Stimulated activated CD8-positive, alpha-beta memory T cell treated with anti-CD3 and anti-CD28 coated beads, Interleukin-12 subunit alpha, Interleukin-12 subunit beta, amount 100 ng/mL, for 24 hours (primary cell): ENCODE data around the gene TBC1D19.
"Not testable (repeated sequence)": the region's sequence is repeated elsewhere in the genome, so short reads cannot be mapped to it uniquely, and the experiment has no call there.

Experiments
- DNase-seq: peaks from one replicate; pipeline ENCODE4 v3.0.0-alpha.2; 2020; ENCODE audit errors: extremely low read depth

Gene TBC1D19

DNA sequence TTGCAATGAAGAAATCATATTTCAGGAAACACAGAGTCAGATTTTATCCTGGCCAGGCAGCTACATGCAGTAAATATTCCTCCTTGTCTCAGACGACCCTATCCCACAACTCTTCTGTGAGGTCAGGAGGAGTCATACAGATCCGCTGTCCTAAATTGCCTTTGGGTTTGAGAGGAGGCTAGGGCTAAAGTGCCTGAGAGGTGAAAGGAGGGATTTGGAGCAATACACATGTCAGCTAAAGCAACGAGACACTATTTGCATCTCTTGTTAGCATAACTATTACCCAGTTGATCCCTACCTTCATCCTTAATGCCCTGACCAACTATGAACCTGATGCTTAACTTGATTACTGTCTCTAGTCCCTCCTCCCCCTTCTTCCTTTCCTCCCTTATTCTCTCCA, 98.6 kb downstream of the TBC1D19 start:
- no peak for DNase-seq

DNA sequence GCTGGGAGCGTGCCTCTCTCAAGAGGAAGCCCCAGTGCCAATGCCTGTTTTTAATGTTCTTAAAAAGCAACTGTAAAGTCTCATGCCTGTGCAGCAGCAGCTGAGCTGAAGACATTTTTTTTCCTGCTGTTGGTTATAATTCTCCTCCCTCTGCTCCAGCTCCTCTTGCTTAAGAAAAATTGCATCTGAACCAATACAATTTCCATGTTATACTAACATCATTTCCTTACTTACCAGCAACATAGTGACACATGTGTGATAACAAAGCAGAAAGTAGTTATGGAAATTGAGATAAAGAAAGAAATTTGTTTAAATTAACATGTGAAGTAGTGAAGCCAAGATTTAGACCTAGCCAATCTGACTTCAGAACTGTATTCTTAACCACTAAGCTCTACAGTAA, 101.4 kb downstream of the TBC1D19 start:
- DNase-seq = no peak

GRCh38 chr4:26687728-26688127, 103.8 kb downstream of the TBC1D19 start:
- DNase-seq = no peak

DNA sequence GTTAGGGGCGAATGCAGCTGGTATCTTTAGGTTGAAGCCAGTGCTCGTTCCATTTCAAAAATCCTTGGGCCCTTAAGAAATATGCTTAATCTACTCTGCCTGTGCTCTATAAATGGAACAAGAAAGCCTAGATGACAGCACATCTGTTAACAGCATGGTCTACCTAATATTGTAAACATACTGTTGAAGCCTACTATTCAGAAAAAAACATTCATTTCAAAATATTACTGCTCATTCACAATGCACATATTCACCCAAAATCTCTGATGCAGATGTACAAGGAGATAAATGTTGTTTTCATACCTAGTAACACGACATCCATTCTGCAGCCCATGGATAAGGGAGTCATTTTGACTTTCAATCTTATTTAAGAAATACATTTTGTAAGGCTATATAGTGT, 106.6 kb downstream of the TBC1D19 start:
- no peak for DNase-seq

GRCh38 chr4:26692014-26692726, 108.3 kb downstream of the TBC1D19 start:
- no peak for DNase-seq

DNA sequence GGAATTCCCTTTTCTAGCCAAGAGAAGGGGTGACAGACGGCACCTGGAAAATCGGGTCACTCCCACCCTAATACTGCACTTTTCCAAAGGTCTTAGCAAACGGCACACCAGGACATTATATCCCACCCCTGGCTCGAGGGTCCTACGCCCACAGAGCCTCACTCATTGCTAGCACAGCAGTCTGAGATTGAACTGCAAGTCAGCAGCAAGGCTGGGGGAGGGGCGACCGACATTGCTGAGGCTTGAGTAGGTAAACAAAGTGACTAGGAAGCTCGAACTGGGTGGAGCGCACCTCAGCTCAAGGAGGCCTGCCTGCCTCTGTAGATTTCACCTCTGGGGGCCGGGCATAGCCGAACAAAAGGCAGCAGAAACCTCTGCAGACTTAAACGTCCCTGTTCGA, 110.2 kb downstream of the TBC1D19 start:
- not testable (repeated sequence) for DNase-seq

GRCh38 chr4:26700110-26700509, 116.2 kb downstream of the TBC1D19 start:
- no peak for DNase-seq

- no peak for DNase-seq
Observed at GRCh38 chr4:26701095-26701494, 117.2 kb downstream of the TBC1D19 start.

DNA sequence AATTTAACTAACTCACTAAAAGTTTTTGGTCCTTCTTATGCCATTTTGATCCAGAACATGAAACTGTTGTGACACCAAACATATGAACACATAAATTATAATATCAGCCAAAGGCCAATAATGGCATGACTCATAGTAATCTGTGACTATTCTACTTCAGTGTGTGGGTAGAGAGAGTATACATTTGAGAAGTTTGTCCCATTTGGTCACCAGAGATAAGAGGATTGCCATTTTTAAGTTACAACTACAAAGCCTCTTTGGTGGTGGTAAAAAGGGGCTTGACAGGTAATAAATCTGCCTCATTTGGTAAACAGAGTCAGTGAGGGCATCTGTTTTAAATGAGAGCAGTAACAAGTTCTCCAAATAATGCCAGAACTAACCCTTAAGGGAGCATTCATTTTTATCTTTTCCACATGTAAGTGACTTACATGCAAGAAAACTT, 117.9 kb downstream of the TBC1D19 start:
- no peak for DNase-seq

- DNase-seq = no peak
Observed at GRCh38 chr4:26707342-26707741, 123.5 kb downstream of the TBC1D19 start.

DNA sequence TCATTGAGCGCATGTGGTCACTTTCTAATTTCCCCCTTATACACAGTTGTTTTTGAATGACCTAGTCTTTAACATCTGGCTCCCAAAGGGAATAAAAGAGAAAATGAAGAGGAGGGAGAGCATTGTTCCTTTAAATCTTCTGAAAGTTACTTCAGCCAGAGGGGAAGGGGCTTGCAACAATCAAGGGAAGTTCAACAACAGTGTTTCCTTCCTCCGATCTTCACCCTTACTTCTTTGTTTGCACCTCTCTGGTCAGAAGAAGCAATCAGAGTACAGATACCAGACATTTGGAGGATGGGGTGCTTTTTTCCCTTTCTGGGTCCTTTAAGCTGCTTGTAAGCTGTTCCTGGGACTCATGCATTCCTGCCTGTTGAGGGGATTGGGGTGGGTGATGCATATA, 125.4 kb downstream of the TBC1D19 start:
- no peak for DNase-seq

GRCh38 chr4:26713563-26714151, 129.8 kb downstream of the TBC1D19 start:
- no peak for DNase-seq

DNA sequence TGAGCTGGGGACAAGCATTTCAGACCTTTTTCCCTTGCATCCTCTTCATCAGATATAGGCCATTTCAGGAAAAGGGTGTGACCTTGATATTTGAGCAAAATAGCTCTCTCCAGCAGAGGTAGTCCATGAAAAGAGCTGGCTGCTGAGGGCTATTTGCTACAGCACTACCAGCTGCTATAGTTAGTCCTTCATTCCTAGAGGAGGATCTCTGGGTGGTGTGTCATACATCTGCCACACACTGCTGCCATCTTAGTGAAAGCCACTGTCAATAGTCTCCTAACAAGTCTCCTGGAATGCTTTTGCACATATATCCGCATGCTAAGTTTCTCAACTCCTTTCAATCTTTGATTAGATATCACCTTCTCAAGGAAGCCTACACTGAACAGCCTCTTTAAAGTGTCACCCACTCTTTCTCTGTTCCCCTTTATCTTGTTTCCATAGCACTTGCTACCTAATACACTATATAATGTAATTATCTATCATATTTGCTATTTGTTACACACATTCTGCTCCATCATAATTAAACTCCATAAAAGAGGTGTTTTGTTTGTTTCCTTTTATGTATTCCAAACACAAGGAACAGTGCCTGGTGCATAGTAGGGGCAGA, 131.9 kb downstream of the TBC1D19 start:
- no peak for DNase-seq

- DNase-seq = no peak
Observed at GRCh38 chr4:26717332-26717731, 133.4 kb downstream of the TBC1D19 start.

DNA sequence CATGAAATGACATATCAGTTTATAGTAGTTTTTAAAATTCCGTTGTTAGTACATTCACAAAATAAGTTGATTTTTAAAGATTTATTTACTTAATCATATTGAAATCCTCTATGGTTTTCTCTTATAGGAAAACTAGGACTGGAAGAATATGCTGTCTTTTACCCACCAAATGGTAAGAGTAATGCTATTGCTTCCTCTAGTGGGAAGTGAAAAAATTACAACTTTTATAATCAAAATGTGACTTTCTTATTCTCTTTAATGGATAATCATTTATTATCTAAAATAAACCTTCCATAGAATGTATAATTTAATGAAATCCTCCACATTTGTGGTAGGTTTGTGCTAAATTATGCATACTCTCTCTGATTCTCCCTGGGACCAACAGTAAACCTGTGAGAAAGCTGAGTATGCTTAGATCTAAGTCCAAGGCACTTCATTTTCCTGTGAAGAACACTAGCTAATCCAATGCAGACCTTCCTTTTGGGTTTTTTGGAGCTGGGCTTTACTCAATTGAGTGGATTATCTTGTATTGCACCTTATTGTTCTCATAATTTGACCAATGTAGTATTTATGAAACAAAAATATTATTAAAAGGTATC, 136.2 kb downstream of the TBC1D19 start:
- DNase-seq = no peak

- no peak for DNase-seq
Observed at GRCh38 chr4:26721685-26722084, 137.8 kb downstream of the TBC1D19 start.

DNA sequence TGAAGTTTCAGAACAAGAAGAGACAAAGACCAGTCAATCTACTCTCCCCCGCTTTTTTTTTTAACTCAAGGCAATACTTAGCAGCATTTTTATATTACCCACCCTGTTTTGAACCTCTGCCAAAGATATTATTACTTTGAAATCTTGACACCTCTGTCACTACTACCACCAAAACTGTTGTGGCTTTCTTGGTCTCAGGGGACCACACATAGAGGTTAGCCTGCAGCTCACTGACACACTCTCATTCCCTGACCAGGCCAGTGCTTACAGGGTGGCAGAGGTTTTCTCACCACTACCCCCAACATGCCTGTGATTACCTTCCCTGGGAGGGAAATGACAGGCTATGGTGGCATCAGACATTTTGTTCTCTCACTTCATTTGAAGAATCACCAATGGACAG, 139.3 kb downstream of the TBC1D19 start:
- no peak for DNase-seq

GRCh38 chr4:26724534-26724933, 140.7 kb downstream of the TBC1D19 start:
- DNase-seq = no peak

- no peak for DNase-seq
Observed at GRCh38 chr4:26726655-26727387, 142.9 kb downstream of the TBC1D19 start.

- no peak for DNase-seq
Observed at GRCh38 chr4:26727844-26728243, 144.0 kb downstream of the TBC1D19 start.

- no peak for DNase-seq
Observed at GRCh38 chr4:26729027-26729426, 145.1 kb downstream of the TBC1D19 start.

GRCh38 chr4:26729547-26729946, 145.7 kb downstream of the TBC1D19 start:
- DNase-seq = no peak
